ENCODE results near the gene AFF3. TPM values are rescaled to one million over a fixed set of nuclear protein-coding genes. Genes with fewer than 3 reads are reported as not detected.

Gene AFF3
- total and polyA plus RNA-seq, 2 donors (not counting 3 experiments of a cell fraction or from before 2014, with no cell fraction given), result 0.06 to 0.07 TPM

DNA sequence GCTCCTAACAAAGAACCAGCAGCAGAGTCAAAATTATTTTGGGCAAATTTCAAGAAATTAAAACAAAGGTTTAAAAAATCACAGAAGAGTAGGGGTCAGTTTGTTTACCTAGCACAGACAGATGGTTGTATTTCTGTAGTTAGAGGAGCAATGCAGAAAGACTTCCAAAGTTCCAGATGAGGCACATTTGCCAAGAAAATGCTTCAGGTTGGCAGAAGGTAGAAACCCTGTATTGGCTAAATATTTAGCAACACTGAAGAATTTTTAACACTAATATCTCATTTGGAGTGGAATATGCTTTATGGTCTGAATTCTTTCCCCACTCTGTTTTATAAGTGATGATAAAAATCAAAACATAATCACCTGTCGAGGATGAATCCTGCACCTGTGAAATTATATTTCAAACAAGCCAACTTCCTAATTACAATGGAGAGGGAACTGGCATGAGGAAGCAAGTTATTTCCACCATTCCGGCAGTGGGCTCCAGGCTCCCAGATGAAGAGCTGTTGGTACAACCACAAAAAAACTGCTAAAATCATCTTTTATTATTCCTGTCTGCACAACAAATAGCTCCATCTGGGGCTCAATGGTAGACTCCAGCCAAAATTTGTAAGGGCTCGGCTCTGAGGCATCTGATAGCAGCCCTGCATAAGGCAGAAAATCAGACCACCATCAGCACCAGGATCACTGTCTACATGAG, 366.0 kb downstream of the AFF3 start:
- ChIA-PET CTCF (no interaction called here), POLR2A (no interaction called here)
- FAIRE-seq (no peak), DNase-seq (ENCODE audit: low read depth, low spot score) (no peak)
- Histone ChIP-seq H3K9me3 (replicated peaks; ENCODE audit: control insufficient read depth, insufficient read depth, low read length) (no peaks in the 10 kb centered on the region), H3K27ac (ENCODE audit: insufficient read depth, low read depth, low read length) (no peak overlapping the region), H3K36me3 (ENCODE audit: control insufficient read depth in 2 of 2, extremely low read depth in 1 of 2, insufficient read depth in 2 of 2, low read length in 2 of 2) (no peaks in the 10 kb centered on the region), H3K4me2 (ENCODE audit: insufficient read depth, low read length) (no peak overlapping the region), H3K9ac (replicated peaks; ENCODE audit: extremely low read depth, insufficient read depth, low read length) (no peak overlapping the region), H3K9me1 (replicated peaks; ENCODE audit: control insufficient read depth, extremely low read depth, insufficient read depth, low read length) (no peaks in the 10 kb centered on the region), H3K4me3 (replicated peaks in 1 of 3; ENCODE audit: insufficient read depth in 1 of 3, low read depth in 1 of 3, low read length in 3 of 3) (no peak overlapping the region), H3K79me2 (ENCODE audit: control insufficient read depth, insufficient read depth, low read length) (no peaks in the 10 kb centered on the region), H4K20me1 (replicated peaks; ENCODE audit: control insufficient read depth, extremely low read depth, insufficient read depth, low read length) (no peaks in the 10 kb centered on the region), H3K4me1 (ENCODE audit: control insufficient read depth, extremely low read depth, insufficient read depth, low read length) (no peaks in the 10 kb centered on the region), H2AFZ (ENCODE audit: low read depth, low read length) (no peak overlapping the region), H3K27me3 (ENCODE audit: control insufficient read depth in 2 of 2, insufficient read depth in 2 of 2, low read length in 2 of 2) (no peaks in the 10 kb centered on the region)
- TF ChIP-seq GATA2 (IDR thresholded peaks at IDR 0.05; ENCODE audit: insufficient read depth, insufficient read length, low read depth, low read length) (no peak), JUN (IDR thresholded peaks at IDR 0.05; ENCODE audit: borderline replicate concordance, insufficient read depth, insufficient read length, low read depth) (no peak), POLR2AphosphoS5 (IDR thresholded peaks at IDR 0.05; ENCODE audit: insufficient read depth, low read depth, low read length) (no peak), FOS (IDR thresholded peaks at IDR 0.05; ENCODE audit: borderline replicate concordance, insufficient read depth, low read length) (no peak), CTCF (IDR thresholded peaks at IDR 0.05; ENCODE audit: extremely low read depth in 1 of 2, insufficient read depth in 1 of 2, low read depth in 1 of 2, low read length in 2 of 2) (no peak), MYC (IDR thresholded peaks at IDR 0.05; ENCODE audit: low read depth, low read length) (no peak), EZH2 (IDR thresholded peaks at IDR 0.05; ENCODE audit: borderline replicate concordance, low read depth, low read length, severe bottlenecking) (no peak), POLR2A (IDR thresholded peaks at IDR 0.05; ENCODE audit: low read depth, low read length) (no peak)
- TF ChIP-seq, protein P1, sequence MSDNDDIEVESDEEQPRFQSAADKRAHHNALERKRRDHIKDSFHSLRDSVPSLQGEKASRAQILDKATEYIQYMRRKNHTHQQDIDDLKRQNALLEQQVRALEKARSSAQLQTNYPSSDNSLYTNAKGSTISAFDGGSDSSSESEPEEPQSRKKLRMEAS (IDR thresholded peaks at IDR 0.05; ENCODE audit: insufficient read depth, insufficient read length), result no peak
- intact Hi-C loops (cut with micrococcal nuclease), result no loop called here
- no TSS peak for BruUV-seq (replicated peaks)
- dilution Hi-C loops (cut with MboI; ENCODE audit: extremely low pct_ligation_motif_present, low sequenced_read_pairs), result no loop called here
